Measurements from ENCODE around the gene PPM1G.
"Not testable (repeated sequence)": the region's sequence is repeated elsewhere in the genome, so short reads cannot be mapped to it uniquely, and the experiment has no call there.

The PPM1G gene

DNA sequence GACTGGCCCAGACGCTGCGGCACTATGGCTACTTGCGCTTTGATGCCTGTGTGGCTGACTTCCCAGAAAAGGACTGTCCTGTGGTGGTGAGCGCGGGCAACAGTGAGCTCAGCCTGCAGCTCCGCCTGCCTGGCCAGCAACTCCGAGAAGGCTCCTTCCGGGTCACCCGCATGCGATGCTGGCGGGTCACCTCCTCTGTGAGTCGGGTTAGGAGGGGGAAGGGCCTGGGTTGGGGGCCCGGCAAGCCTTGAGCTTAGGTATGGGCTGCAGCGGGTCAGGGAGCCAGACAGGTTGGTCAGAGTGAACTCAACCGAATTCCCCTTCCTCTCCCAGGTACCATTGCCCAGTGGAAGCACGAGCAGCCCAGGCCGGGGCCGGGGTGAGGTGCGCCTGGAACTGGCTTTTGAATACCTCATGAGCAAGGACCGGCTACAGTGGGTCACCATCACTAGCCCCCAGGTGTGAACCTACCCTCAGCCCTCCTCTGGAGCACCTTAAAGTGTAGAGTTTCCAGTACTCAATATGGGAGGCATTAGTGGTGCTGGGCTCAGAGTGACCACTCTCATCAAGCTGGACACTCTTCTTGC lies 33.8 kb downstream of the PPM1G start:
- DNase-seq: no peak

DNA sequence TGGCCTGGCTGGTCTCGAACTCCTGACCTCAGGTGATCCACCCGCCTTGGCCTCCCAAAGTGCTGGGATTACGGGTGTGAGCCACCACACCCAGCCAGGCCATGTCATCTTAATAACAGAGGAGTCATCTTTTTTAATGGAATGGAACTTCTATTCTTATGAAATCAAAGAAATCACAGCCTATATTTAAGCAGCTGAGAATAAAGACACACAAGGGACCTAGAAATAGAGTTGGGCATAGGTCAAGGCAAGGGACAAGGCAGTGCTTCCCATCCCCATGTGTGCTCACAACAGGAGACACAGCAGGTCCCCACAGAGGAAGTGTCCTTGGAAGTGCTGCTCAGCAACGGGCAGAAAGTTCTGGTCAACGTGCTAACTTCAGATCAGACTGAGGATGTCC lies 35.8 kb downstream of the PPM1G start:
- DNase-seq: no peak

DNA sequence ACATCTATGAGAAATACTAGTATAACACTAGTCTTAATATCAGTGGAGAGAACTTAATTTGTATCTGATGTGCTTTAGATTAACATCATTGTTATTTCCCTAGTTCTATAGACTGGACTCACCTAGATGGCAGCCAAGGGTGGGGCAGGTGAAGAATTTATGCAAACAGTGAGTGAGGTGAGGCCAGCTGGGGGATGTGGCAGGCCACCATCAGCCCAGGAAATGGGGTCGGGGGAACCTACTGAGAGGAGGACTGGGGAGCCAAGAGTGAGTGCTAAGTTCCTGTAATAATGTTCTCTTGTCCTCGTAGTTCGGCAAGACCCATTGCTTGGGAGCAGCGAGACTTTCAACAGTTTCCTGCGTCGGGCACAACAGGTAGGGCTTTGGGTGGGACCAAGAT lies 36.5 kb downstream of the PPM1G start:
- no peak for DNase-seq

DNA sequence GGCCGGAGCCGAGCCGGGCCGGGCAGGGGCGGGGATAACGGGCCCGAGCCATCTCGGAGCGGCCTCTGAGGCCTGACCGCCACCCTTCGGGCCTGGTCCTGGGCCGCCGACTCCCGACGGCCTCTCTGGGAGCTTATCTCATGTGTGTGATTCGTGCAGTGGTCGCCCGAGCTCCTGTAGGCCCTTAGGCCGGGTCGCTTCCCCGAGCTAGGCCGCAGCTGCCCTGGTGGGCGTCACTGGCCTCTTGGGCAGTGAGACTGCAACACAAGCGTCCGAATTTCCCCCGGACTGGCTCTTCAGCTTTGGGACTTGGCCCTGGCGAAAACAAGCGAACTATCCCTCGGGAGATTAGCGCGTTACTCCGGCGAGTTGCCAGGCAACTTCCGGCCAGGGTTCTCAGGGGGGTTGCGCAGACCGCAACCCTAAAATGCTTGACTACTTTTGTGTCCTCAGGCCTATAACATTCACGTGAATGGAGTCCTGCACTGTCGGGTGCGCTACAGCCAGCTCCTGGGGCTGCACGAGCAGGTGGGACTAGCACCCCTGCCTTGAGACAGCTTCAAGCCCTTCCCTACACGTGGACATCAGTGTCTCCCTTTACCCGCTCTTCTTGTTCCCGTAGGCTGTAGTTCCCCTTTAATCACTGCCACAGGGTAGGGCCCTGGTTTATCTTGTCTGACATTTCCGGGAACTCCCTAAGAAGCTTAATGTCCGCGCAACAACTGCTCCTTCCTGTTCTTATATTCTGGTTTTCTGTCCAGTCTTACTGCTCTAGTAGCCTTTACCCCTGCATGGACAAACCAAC lies 38.4 kb downstream of the PPM1G start:
- peak; percentile 12 to 36 for DNase-seq

DNA sequence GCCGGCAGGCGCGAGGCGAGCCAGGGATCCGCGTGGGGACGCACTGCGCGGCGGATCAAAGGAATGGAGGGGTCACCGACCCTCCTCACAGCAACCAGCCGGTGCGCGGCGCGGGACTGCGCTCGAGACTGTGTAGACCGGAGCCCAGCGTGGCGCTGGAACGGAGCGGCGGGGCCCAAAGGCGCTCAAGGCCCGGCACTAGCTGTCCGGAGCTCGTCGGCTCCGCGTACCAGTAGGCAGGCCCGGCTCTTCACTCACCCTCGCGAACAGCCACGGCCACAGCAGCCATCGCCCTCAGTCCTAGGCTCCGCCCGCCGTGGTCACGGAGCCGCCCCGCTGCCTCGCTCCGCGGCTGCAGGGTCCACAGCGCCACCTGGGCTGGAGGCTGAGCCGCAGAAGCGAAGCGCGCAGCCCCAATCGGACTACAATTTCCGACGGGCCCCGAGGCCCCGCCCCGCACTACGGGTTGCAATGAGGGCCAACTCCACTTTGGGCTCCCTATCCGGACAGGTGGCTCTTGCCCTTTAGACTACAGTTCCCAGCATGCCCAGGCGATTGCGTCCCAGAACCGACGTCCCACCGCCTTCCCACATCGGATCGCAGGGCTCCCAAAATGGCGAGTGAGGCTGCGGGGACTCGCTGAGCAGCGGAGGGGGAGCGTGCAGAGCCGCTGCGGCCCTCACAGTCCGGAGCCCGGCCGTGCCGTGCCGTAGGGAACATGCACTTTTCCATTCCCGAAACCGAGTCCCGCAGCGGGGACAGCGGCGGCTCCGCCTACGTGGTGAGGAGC lies 39.2 kb downstream of the PPM1G start, which contains the start of the genes EIF2B4 and SNX17:
TSS of gene EIF2B4 (minus strand) at position 313 of the 790 bp plus-strand sequence. CDS start at position 289, 24 bp downstream.
TSS of gene SNX17 (plus strand) at position 591 of the 790 bp plus-strand sequence. CDS start at position 719, 128 bp downstream.
- DNase-seq: peak; percentile 97 to 99

DNA sequence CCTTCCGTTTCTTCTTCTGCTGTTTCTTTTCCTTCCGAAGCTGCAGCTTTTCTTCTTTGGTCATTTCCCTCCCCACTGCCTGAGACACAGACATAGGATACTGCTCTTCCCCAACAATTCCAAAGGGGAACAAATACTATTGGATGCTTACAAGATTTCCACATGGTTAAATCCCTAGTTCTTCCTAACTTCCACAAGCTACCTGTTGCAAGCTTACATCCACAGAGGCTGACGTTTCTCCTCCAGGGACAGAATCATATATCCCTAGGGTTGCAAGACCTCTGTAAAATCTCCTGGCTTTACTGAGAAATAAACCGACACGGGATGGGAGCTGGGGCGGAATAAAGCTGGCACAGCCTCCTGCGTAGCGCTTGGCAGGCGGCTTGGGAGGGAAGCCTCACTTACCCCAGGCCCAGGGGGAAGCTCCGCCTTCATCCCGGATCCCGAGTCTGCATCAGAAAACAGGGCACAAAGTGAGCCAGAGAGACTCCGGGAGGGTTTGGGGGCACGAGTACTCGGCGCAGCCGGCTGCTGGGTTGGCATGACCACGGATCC lies 39.8 kb downstream of the PPM1G start:
- peak; percentile 23 to 75 for DNase-seq

DNA sequence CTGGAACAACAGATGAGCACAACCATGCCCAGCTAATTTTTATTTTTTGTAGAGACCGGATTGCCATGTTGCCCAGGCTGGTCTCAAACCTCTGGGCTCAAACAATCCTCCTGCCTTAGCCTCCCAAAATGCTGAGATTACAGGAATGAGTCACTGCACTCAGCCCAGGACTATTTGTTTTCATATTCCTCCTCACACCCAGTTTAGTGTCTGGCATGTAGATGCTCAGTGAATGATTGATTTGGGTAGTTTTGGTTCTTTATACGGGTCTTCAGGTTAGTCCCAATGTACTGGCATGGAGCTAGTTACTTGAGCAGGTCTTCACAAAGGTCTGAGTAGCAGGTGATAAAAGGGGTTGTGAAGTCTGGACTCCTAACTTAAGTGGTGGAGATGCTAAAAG lies 45.5 kb downstream of the PPM1G start:
- DNase-seq: no peak

DNA sequence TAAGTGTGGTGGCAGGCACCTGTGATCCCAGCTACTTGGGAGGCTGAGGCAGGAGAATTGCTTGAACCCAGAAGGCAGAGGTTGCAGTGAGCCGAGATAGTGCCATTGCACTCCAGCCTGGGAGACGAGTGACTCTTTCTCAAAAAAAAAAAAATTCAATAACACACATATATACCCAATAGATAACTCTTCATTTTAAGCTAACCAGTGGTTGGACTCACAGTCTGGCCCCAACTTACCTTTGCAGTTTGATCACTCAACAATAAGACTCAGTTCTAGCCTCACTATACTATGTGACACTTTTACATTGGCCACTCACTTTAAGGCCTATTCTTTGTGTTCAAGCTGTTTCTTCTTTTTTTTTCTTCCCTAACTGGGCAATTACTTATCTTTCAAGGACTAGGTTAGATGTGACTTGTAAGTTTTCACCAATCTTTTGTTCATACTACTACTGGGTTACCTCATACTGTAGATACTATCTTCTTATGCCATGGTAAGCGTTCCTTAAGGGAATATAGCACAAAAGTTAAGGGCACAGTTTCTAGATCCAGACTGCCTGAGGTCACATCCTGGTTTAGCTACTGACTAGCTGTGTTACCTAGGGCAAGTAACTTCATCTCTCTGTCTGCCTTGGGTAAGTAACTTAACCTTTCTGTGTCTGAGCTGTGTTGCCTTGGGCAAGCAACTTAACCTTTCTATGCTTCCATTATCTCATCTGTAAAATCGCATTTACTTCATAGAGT lies 46.5 kb downstream of the PPM1G start:
- no peak for DNase-seq

DNA sequence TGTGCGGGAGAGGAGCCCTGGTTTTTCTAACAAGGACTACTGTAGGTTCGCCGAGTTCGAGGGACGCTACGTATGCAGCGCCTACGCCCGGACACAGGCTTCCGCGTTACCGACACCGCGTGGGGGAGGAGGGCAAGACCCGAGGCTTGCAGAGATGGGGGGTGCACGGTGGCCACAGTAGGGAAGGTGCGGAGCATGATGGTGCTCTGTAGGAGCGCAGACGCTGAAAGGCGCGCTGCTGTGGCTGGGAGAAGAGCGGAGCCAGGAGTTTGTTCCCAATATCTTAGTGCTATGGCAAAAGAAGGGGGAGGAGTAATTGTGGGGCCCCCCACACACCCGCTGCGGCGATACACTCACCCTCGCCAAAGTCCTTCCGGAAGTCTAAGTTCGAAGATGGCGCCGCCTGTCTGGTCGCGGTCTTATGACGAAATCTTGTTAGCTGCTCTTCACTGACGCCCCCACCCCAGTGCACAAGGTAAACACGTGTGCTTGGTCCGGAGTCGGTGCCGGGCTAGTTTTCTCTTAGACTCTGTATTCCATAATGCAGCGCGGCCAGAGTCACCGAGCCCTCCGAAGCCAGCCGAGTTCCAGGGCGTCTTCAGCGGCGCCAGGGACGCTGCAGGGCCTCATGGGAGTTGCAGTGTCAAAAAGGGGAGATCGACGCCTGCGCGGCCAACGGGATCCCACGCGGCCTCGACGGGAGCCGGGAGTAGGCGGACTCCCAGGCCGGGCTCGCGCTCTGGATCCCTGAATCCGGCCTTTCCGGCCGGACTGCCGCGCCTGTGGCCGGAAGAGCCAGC lies 52.8 kb downstream of the PPM1G start, which contains the start of gene GTF3C2:
TSS of gene GTF3C2 (minus strand) at position 383 of the 800 bp plus-strand sequence. CDS start 13,210 bp downstream, outside the sequence.
- peak; percentile 98 to 99 for DNase-seq

DNA sequence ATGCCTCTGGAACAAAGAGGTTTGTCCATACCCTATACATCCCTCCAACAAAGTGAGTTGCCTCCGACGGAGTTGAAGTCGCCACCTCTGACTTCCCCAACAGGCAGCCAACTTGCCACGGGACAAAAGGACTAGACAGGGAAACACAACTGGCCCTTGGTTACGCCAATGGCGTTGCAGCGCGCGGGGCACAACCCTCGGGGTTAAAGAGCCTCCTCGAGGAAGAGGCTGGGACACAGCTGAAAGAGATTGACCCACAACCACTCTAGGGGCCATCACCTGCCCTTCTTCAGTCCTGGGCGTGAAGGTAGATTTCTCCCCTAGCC lies 53.4 kb downstream of the PPM1G start:
- DNase-seq: peak in 1 of 2 experiments; percentile 75

DNA sequence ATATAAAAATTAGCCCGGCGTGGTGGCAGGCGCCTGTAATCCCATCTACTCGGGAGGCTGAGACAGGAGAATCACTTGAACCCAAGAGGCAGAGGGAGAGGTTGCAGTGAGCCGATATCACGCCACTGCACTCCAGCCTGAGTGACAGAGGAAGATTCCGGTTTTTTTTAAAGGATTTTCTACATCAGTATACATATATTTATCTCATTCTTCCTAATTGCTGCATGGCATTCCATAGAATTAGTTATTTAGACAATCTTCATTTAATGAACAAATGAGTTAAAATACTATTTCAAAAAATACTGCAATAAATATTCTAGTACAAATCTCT lies 54.8 kb downstream of the PPM1G start:
- DNase-seq: no peak

DNA sequence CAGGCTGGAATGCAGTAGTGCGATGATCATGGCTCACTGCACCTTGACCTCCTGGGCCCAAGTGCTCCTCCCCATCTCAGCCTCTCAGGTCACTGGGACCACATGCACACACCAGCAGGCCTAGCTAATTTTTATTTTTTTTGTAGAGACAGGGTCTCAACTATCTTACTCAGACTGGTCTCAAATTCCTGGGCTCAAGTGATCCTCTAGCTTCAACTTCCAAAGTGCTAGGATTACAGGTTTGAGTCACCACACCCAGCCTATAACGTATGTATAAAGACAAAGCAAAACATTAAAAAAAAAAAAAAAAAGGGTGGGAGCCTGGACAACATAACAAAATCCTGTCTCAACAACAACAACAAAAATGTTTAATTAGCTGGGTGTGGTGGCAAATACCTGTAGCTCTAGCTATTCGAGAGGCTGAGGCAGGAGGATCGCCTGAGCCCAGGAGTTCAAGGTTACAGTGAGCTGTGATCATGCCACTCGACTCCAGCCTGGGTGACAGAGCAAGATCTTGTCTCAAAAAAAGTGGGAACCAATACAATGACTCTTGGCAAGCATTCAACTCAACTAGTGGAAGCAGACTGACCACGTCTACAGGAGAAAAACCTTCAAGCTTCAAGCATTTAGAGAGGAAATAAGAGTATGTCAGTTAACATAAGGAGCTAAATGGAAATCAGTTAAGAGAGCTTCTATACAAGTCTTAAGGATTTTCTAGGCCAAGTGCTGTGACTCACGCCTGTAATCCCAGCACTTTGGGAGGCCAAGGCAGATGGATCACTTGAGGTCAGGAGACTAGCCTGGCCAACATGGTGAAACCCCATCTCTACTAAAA lies 55.4 kb downstream of the PPM1G start:
- DNase-seq: no peak

DNA sequence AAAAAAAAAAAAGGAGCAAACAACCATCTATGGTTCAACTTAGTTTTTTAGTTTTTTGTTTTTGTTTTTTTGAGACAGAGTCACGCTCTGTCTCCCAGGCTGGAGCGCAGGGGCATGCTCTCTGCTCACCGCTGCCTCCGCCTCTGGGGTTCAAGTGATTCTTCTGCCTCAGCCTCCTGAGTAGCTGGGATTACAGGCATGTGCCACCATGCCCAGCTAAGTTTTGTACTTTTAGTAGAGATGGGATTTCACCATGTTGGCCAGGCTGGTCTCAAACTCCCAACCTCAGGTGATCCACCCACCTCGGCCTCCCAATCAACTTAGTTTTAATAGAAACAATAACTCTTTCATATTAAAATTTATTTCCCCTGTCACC lies 56.0 kb downstream of the PPM1G start:
- not testable (repeated sequence) for DNase-seq

DNA sequence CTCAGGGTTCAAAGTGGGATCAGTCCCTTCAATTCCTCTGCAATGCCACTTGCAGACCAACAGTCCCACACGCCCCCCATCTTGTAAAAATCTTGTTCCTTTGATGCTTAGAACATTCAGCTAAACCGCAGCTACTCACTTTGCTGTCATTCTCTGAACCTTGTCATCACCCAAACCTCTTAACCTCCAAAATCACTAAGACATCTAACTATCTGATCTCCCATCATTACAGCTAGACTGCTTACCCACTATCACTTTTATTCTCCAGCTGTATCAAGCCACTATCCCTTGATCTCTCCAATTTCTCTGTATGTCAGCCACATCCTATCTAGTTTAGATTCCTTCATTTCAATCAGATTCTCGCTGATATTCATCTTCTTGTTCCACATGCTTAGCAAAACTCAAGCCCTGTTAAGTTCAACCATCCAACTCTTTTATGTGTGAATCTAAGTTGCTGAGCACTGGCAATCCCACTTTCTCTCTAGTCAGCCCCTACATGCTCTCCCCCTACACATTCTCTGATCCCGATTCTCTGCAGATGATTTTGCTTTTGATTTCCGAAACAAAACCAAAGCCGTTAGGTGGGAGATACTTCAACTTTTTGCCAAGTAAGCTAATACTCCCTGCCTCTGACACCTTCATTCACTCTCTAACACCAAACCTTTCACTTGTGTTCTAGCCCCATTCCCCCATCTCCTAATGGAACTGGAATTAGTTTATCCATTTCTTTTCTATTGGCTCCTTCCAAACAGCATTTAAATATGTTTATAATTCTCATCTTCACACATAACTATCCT lies 57.4 kb downstream of the PPM1G start:
- no peak for DNase-seq

DNA sequence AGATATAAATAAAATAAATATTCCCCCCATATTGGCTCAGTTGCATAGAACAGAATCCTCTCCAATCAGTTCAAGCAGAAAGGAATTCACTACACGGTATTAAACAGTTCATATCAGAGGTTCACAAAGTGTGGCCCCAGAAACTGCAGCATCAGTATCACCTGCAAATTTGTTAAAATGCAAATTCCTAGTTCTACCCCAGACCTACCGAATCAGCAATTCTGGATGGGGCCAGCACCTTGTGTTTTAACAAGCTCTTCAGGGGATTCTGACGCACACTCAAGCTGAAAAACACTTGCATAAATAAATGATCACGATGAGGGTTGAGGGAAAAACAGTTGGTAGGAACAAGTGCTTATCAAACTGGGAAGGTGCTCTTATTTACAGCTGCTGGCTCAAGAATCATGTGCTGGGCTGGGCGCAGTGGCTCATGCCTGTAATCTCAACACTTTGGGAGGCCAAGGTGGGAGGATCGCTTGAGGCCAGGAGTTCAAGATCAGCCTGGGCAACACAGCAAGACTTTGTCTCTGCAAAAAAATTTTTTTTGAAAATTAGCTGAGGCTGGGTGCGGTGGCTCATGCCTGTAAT lies 59.2 kb downstream of the PPM1G start:
- peak; percentile 24 to 56 for DNase-seq

DNA sequence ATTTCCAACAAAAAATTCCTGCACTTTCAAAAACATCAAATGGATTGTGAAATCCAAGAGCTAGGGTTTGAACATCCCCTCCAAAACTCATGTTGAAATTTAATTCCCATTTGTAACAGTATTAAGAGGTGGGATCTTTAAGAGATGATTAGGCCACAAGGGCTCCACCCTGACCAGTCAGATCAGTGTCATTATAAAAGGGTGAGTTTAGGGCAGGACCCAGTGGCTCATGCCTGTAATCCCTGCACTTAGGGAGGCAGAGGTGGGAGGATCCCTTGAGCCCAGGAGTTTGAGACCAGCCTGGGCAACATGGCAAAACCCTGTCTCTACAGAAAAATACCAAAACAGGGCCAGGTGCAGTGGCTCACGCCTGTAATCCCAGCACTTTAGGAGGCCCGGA lies 61.8 kb downstream of the PPM1G start:
- DNase-seq: no peak

DNA sequence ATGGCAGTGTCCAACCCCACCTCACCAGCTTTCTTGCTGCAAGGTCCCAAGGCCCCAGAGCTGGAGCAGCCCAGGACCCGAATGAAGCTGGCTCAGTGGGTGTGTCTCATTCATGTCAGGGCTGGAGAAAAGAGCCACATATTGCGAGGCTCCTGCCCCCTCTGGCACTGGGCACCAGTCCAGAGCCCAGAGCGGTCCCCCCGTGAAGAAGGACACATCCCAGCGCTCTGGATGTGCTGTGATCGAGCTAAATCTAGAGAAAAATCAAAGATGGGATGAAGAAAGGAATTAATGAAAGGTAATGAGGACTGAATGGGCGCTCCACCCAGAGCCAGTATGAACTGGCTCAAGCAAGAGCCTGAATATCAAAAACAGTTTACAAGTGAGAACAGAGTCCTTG lies 73.2 kb downstream of the PPM1G start:
- DNase-seq: no peak

DNA sequence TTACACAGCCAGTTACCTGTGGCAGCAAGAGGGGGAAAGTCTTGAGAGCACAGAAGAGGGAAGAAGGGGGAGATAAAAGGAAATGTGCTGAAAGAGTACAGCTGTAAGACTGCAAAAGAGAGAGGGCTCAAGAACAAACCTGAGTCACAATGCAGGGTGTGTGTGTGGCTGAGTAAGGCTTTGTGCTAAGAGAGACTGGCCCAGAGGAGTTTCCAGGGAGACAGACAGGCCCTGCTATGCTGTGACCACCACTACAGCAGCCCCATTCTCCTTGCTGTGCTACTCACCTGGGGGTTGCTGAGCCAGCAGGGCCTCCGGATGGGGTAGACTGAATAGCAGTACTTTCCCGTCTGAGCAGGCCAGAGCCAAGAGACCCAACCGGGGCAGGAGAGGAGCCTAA lies 74.1 kb downstream of the PPM1G start:
- no peak for DNase-seq

All from NCI-H526 (cell line).